Psoas muscle (tissue), 8 donors: Measurements from ENCODE around the gene ZNF146. TPM values are rescaled to one million over a fixed set of nuclear protein-coding genes. Genes with fewer than 3 reads are reported as not detected.

ENCODE experiments used
- ATAC-seq, 4 donors: fragments of 200-7000 bp; cut with Tn5 transposase; one replicate each; pipeline ENCODE4 v1.9.1; 2020; ENCODE audit warnings: moderate library complexity in 3 of 4, mild to moderate bottlenecking in 2 of 4
- DNase-seq, 2 donors: peaks; one replicate each; pipeline ENCODE4 v3.0.0-alpha.2; 2020
- H3K27ac ChIP-seq: fragments of 200-600 bp; one replicate; pipeline ENCODE4 v1.8.0; 2022
- H3K27me3 ChIP-seq, 3 donors: fragments of 200-600 bp in 1 of 3; one replicate each; pipeline versions ENCODE4 v1.6.1 to v1.8.0; 2013 to 2022; ENCODE audit warnings: low read length in 2 of 3, mild to moderate bottlenecking in 2 of 3, moderate library complexity in 1 of 3; ENCODE audit not compliant: insufficient read depth in 3 of 3
- H3K36me3 ChIP-seq, 2 donors: fragments of 200-600 bp in 1 of 2; one replicate each; pipeline versions ENCODE4 v1.6.1 to v1.8.0; 2013 to 2022; ENCODE audit warnings: low read depth in 1 of 2, mild to moderate bottlenecking in 1 of 2, moderate library complexity in 1 of 2; ENCODE audit not compliant: insufficient read depth in 1 of 2
- H3K4me1 ChIP-seq: fragments of 200-600 bp; one replicate; pipeline ENCODE4 v1.8.0; 2022
- H3K4me3 ChIP-seq: fragments of 200-600 bp; one replicate; pipeline ENCODE4 v1.8.0; 2022; ENCODE audit warnings: mild to moderate bottlenecking
- H3K9me3 ChIP-seq: fragments of 200-600 bp; one replicate; pipeline ENCODE4 v1.8.0; 2022
- CTCF ChIP-seq: fragments of 200-600 bp; IDR thresholded peaks from one replicate; pipeline ENCODE4 v1.8.0; 2022; ENCODE audit warnings: antibody characterized with exemption
- WGBS, 3 donors: extraction: QIAGEN DNeasy Blood & Tissue Kit; methylation state at CpG; one replicate each; pipeline versions ENCODE4 v1.1.6 to v1.1.7; 2013; 5-methylcytosine and 5-hydroxymethylcytosine counted together
- intact Hi-C, 2 donors: fragments of 100-400 bp; cut with DNase I; formaldehyde crosslinking; loops; one replicate each; pipeline versions ENCODE4 v1.11.0 to v1.14.2; 2022
- polyA plus RNA-seq, 3 donors: library from polyadenylated mRNA; stranded (reverse); fragments of 200-250 nt; gene quantifications; one replicate each; pipeline ENCODE4 v1.2.3, GENCODE V29; 2013
- total RNA-seq, 4 donors: library from RNA; stranded (reverse); fragmentation: NEBNext Ultra II Directional in 2 of 4; extraction: Animal tissue kit (Norgen Biotek cat#: 25700) in 2 of 4; gene quantifications; one replicate each; pipeline versions ENCODE4 v1.2.1 to v1.2.4, GENCODE V29; 2021 to 2023
- donor health status: healthy with polysubstance abuse.
- donor health status: DM: no; HTN: no; CAD: no; lungs with moderate emphysema.
- donor health status: Bipolar disorder and iron deficiency.
- donor health status: healthy.
- donor health status: DM: yes; HTN: yes; CAD: no.
- donor health status: DM: no; HTN: no; CAD: no.
- donor health status: DM: no; HTN: no; CAD: no.
- donor health status: DM: yes; HTN: yes; CAD: no.

ZNF146 gene
- total and polyA plus RNA-seq, 7 donors = 30.5 to 114 (median 65.5) TPM

DNA sequence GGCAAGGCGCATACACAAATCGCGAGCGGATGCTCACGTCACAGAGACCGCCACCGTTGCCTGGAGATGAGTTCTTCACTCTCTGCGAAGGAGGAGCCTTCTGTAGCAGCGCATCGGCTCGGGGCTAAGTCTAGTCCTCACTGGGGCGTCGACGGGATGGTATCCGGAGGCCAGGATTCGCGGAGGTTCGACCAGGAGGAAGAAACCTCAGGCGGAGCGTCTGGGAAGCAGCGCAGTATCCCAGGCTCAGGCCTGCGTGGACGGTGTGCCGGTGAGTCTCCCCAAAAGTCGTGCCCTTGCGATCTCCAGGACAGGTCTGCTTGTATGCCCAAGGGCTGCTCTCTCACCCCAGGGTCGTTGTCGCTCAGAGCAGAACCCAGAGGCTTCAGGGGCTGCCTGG, 40.4 kb downstream of the ZNF146 start:
- ATAC-seq (no peak), DNase-seq (no peak)
- intact Hi-C loops = no loop called here
- WGBS, 3 donors = 94 to 98% (median 97%) methylated on average over 28 of the region's 28 CpGs
- H3K9me3 ChIP-seq = peaks cover 3% of the 10 kb centered on the region
- H3K36me3 ChIP-seq = no peaks in the 10 kb centered on the region
- no peak for TF ChIP-seq CTCF
- H3K4me1 ChIP-seq = no peaks in the 10 kb centered on the region
- no peak overlapping the region for H3K27ac ChIP-seq
- H3K4me3 ChIP-seq = no peak overlapping the region
- peaks cover 0 to 7% (median 2%) of the 10 kb centered on the region in 3 donors for H3K27me3 ChIP-seq

DNA sequence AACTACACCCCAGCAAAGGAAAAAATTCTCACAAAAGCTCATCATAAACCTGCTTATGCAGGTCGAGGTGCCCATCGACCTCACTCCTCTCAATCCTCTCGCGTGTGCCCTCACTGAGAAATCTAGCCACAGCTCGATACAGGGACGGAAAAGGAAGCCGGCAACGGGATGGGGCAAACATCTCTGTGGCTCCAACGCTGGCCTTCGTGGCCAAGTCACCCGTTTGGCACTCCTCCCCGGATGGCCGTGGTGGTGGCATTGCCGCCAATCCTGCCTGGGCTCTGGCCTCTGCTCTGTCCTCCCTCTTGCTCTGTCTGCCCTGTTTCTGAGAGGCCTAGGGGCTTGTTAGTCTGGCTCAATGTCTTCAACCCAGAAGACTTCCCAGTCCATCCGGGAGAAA, 41.2 kb downstream of the ZNF146 start:
- ATAC-seq (no peak), DNase-seq (no peak)
- peaks cover 0 to 7% (median 2%) of the 10 kb centered on the region in 3 donors for H3K27me3 ChIP-seq
- TF ChIP-seq CTCF = no peak
- H3K9me3 ChIP-seq = peaks cover 3% of the 10 kb centered on the region
- no peak overlapping the region for H3K4me3 ChIP-seq
- no peak overlapping the region for H3K27ac ChIP-seq
- WGBS, 3 donors = 94 to 97% (median 97%) methylated on average over 15 of the region's 15 CpGs
- intact Hi-C loops = no loop called here
- H3K4me1 ChIP-seq = no peaks in the 10 kb centered on the region
- no peaks in the 10 kb centered on the region for H3K36me3 ChIP-seq

DNA sequence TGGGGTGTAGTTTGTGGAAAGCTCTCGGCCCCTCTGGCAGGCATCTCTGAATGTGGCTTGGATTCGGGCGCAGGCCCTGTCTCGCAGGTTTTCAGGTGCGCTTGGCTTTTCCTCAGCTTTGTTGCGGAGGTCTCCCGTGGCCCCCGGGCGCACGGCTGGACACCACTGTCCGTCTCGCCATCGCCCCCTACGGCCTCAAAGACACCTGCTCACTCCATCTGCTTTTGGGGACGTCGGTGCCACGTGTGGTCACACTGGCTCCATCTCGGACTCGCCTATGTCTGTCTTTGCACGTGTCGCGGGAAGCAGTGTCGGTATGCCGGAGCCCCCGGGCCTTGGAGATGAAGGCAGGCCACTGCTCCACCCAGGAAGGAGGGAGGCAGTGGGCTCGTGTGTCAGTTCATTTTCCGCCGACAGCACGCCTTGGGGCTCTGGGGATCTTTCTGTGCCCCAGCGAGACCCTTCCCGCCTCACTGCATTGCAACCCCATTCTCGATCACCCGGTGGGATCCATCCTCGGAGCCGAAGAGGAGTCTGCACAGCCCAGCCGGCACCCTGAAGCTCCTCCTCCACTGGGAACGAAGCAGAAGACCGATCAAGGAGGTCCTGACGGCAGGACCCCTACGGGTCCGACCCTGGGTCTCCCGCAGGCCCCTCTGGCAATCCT, 42.1 kb downstream of the ZNF146 start:
- Histone ChIP-seq H3K27ac (no peak overlapping the region), H3K4me3 (peak overlapping the region; percentile 59), H3K27me3 (peaks cover 0 to 7% (median 2%) of the 10 kb centered on the region in 3 donors), H3K9me3 (peaks cover 3% of the 10 kb centered on the region), H3K4me1 (no peaks in the 10 kb centered on the region), H3K36me3 (no peaks in the 10 kb centered on the region)
- 53 to 61% (median 60%) methylated on average over 42 of the region's 42 CpGs for WGBS, 3 donors
- intact Hi-C loops = no loop called here
- DNase-seq (no peak), ATAC-seq (no peak)
- TF ChIP-seq CTCF = no peak

DNA sequence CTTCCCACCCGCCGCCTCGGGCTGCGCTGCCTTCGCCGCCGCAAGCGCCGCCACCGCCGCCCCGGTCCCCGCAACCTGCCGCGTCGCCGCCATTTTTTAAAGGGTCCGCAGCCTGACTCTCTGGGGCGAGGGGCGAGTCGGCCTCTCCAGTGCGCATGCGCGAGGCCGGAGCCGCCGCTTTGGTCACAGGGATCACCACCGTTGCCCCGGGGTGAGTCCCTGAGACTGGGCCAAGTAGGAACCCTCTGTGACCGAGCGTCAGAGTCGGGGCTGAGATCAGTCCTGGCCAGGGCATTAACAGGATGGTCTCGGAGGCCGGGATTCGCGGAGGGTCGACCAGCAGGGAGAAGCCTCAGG, 42.6 kb downstream of the ZNF146 start:
- Histone ChIP-seq H3K27ac (no peak overlapping the region), H3K4me1 (no peaks in the 10 kb centered on the region), H3K9me3 (peaks cover 3% of the 10 kb centered on the region), H3K4me3 (peak overlapping the region; percentile 59), H3K27me3 (peaks cover 0 to 7% (median 2%) of the 10 kb centered on the region in 3 donors), H3K36me3 (no peaks in the 10 kb centered on the region)
- intact Hi-C loops = no loop called here
- DNase-seq (peak; percentile 39 to 48), ATAC-seq (peak in 1 of 4 donors; percentile 59)
- no peak for TF ChIP-seq CTCF
- 3 to 12% (median 11%) methylated on average over 33 to 37 of the region's 37 CpGs for WGBS, 3 donors
